Stomach (tissue), 19 donors: ENCODE data around the gene PLAC9. TPM values are rescaled to one million over a fixed set of nuclear protein-coding genes. Genes with fewer than 3 reads are reported as not detected.
"Not testable (repeated sequence)": the region's sequence is repeated elsewhere in the genome, so short reads cannot be mapped to it uniquely, and the experiment has no call there.

Experiments
- DNase-seq, 2 donors: peaks; one replicate each; pipeline versions ENCODE4 v3.0.0 to v3.0.0-alpha.2; 2013 to 2019
- H3K27ac ChIP-seq, 5 donors: fragments of 200-600 bp in 4 of 5; sonication (generic) in 4 of 5; one replicate each; pipeline ENCODE4 v1.5.1; 2013 to 2019; ENCODE audit warnings: mild to moderate bottlenecking in 1 of 5, moderate library complexity in 1 of 5
- H3K27me3 ChIP-seq, 3 donors: fragments of 200-600 bp; sonication (generic); one replicate each; pipeline ENCODE4 v1.5.1; 2017 to 2019; ENCODE audit warnings: mixed run types in 1 of 3
- H3K36me3 ChIP-seq, 4 donors: fragments of 200-600 bp; sonication (generic); 1 replicate in 3 of 4; 2 replicates in 1 of 4; pipeline ENCODE4 v1.5.1; 2016 to 2019
- H3K4me1 ChIP-seq, 4 donors: fragments of 200-600 bp; sonication (generic); one replicate each; pipeline ENCODE4 v1.5.1; 2016 to 2019
- H3K4me3 ChIP-seq, 4 donors: fragments of 200-600 bp; sonication (generic) in 3 of 4; one replicate each; pipeline ENCODE4 v1.5.1; 2016 to 2019; ENCODE audit warnings: mild to moderate bottlenecking in 1 of 4
- H3K9me3 ChIP-seq, 4 donors: fragments of 200-600 bp; sonication (generic); one replicate each; pipeline ENCODE4 v1.5.1; 2016 to 2019
- EP300 ChIP-seq: sonication (generic); formaldehyde crosslinking; IDR thresholded peaks from one replicate; pipeline ENCODE4 v1.6.1; 2017; ENCODE audit warnings: antibody characterized with exemption
- POLR2A ChIP-seq, 4 donors: fragments of 450-650 bp; IDR thresholded peaks; one replicate each; pipeline ENCODE4 v1.6.1; 2016; ENCODE audit warnings: antibody characterized with exemption in 4 of 4, control low read depth in 2 of 4, mild to moderate bottlenecking in 1 of 4, moderate library complexity in 1 of 4
- POLR2AphosphoS5 ChIP-seq, 3 donors: sonication (generic); formaldehyde crosslinking; IDR thresholded peaks; one replicate each; pipeline ENCODE4 v1.6.1; 2016; ENCODE audit warnings: antibody characterized with exemption in 3 of 3
- WGBS, 5 donors: extraction: QIAGEN DNeasy Blood & Tissue Kit in 3 of 5; methylation state at CpG; one replicate each; pipeline versions ENCODE4 v1.1.5 to v1.1.7; 2013 to 2018; 5-methylcytosine and 5-hydroxymethylcytosine counted together
- intact Hi-C: fragments of 100-400 bp; cut with DNase I; formaldehyde crosslinking; loops from one replicate; pipeline ENCODE4 v1.15.1; 2023; ENCODE audit warnings: low total_unique reads
- long read RNA-seq, 10 donors: transcript quantifications; one replicate each; lab custom pipeline, GENCODE V29; 2026
- polyA plus RNA-seq, 3 donors: library from polyadenylated mRNA; stranded (reverse); fragments of 200-250 nt; gene quantifications; one replicate each; pipeline ENCODE4 v1.2.3, GENCODE V29; 2013
- total RNA-seq, 5 donors: library from RNA; depleted of rRNA; stranded (reverse); fragments of >200 nt; gene quantifications; one replicate each; pipeline versions ENCODE4 v1.1.0 to v1.2.3, GENCODE V29; 2014 to 2016
- TF ChIP-seq, protein P1 (sequence below), 7 experiments: fragments of 450-650 bp in 4 of 7; fragments of 200-600 bp in 3 of 7; sonication (generic) in 3 of 7; IDR thresholded peaks; one replicate each; pipeline ENCODE4 v1.5.1; 2016 to 2019; ENCODE audit warnings: antibody characterized with exemption in 7 of 7, control low read depth in 2 of 7, mild to moderate bottlenecking in 1 of 7
- donor health status: healthy with polysubstance abuse.
- donor health status: Bipolar disorder and iron deficiency.
- donor health status: healthy.

Gene PLAC9, protein sequence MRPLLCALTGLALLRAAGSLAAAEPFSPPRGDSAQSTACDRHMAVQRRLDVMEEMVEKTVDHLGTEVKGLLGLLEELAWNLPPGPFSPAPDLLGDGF
- 10 to 100 TPM in 2 of 5 donors, 1 to 10 TPM in 1, not detected in 2; 2.0 to 37.4 (median 11.6) TPM for total RNA-seq
- 10 to 100 TPM; 14.2 to 28.3 (median 26.4) TPM for polyA plus RNA-seq
- long read RNA-seq, donor 1, transcript PLAC9-201 (4 exons, 785 nt), result major isoform, 14 of 16 reads
- long read RNA-seq, donor 1, partial matches to known transcripts, result 0 of 16 reads
- long read RNA-seq, donor 1, other reads (novel, unspliced or antisense), result 0 of 16 reads
- long read RNA-seq, donor 2, transcript PLAC9-201 (4 exons, 785 nt), result major isoform, 22 of 102 reads
- long read RNA-seq, donor 2, partial matches to known transcripts, result 43 of 102 reads
- long read RNA-seq, donor 2, other reads (novel, unspliced or antisense), result 36 of 102 reads
- long read RNA-seq, donor 3, transcript PLAC9-201 (4 exons, 785 nt), result major isoform, 18 of 18 reads
- long read RNA-seq, donor 3, partial matches to known transcripts, result 0 of 18 reads
- long read RNA-seq, donor 3, other reads (novel, unspliced or antisense), result 0 of 18 reads
- long read RNA-seq, donor 4, transcript PLAC9-201 (4 exons, 785 nt), result major isoform, 5 of 6 reads
- long read RNA-seq, donor 4, partial matches to known transcripts, result 0 of 6 reads
- long read RNA-seq, donor 4, other reads (novel, unspliced or antisense), result 0 of 6 reads
- long read RNA-seq, donor 5, transcript PLAC9-204 (2 exons, 427 nt), result minor isoform, 7 of 143 reads
- long read RNA-seq, donor 5, transcript PLAC9-201 (4 exons, 785 nt), result major isoform, 126 of 143 reads
- long read RNA-seq, donor 5, partial matches to known transcripts, result 10 of 143 reads
- long read RNA-seq, donor 5, other reads (novel, unspliced or antisense), result 0 of 143 reads
- long read RNA-seq, donor 6, transcript PLAC9-201 (4 exons, 785 nt), result major isoform, 62 of 75 reads
- long read RNA-seq, donor 6, transcript PLAC9-204 (2 exons, 427 nt), result minor isoform, 6 of 75 reads
- long read RNA-seq, donor 6, partial matches to known transcripts, result 7 of 75 reads
- long read RNA-seq, donor 6, other reads (novel, unspliced or antisense), result 0 of 75 reads
- long read RNA-seq, donor 7, transcript PLAC9-204 (2 exons, 427 nt), result minor isoform, 8 of 107 reads
- long read RNA-seq, donor 7, transcript PLAC9-201 (4 exons, 785 nt), result major isoform, 99 of 107 reads
- long read RNA-seq, donor 7, partial matches to known transcripts, result 0 of 107 reads
- long read RNA-seq, donor 7, other reads (novel, unspliced or antisense), result 0 of 107 reads
- long read RNA-seq, donor 8, transcript PLAC9-201 (4 exons, 785 nt), result major isoform, 26 of 29 reads
- long read RNA-seq, donor 8, partial matches to known transcripts, result 0 of 29 reads
- long read RNA-seq, donor 8, other reads (novel, unspliced or antisense), result 0 of 29 reads
- long read RNA-seq, donor 9, transcript PLAC9-201 (4 exons, 785 nt), result major isoform, 57 of 68 reads
- long read RNA-seq, donor 9, transcript PLAC9-204 (2 exons, 427 nt), result minor isoform, 6 of 68 reads
- long read RNA-seq, donor 9, partial matches to known transcripts, result 5 of 68 reads
- long read RNA-seq, donor 9, other reads (novel, unspliced or antisense), result 0 of 68 reads
- long read RNA-seq, donor 10, transcript PLAC9-201 (4 exons, 785 nt), result major isoform, 7 of 7 reads
- long read RNA-seq, donor 10, partial matches to known transcripts, result 0 of 7 reads
- long read RNA-seq, donor 10, other reads (novel, unspliced or antisense), result 0 of 7 reads

DNA sequence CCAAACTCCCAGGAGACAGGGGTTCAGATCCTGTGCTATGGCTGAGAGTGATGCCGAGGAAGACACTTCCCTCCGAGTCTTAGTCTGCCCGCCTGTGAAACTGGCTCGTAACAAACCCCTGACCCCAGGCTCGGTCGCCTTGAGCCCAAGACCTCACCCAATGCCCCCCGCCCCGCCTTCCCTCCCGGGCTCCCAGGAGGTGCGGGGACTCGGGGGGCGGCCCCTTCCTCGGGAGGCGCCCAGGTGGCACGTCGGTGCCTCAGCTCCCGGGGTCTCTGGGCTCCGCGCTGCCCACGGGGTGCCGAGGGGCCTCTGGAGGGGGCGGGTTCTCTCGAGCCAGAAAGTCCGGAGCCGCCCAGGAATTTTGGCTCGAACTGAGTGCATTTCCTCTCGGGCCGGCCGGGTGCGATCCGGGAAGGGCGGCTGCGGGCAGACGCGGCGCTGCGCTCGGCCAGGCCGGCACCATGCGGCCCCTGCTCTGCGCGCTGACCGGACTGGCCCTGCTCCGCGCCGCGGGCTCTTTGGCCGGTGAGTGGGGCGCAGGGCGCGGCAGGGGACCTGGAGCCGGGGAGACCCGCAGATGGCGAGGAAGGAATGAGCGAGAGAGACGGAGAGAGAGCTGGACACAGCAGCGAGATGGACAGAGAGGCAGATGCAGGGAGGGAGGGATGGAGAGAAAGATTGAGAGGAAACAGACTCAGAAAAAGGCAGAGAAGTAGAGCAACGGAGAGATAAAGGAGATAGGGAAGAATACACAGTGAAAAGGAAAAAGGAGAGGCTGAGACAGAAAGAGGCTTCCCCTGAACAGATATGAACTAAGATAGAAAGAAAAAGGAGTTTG lies at the start of gene PLAC9:
Gene PLAC9, plus strand, starts transcription at position 432 of the 841 bp plus-strand sequence. Its CDS starts 33 bp downstream, at position 465.
- Histone ChIP-seq H3K36me3 (no peaks in the 10 kb centered on the region), H3K4me1 (peaks cover 5 to 20% (median 13%) of the 10 kb centered on the region in 4 donors), H3K27ac (peak within 1 kb of the TSS; percentile 30 to 82 (median 74)), H3K9me3 (no peaks in the 10 kb centered on the region), H3K4me3 (peak within 1 kb of the TSS; percentile 36 to 50 (median 44)), H3K27me3 (peaks cover 0 to 55% (median 17%) of the 10 kb centered on the region in 3 donors)
- 2 to 6% (median 3%) methylated on average over 30 to 58 of the region's 58 CpGs for WGBS, 5 donors
- TF ChIP-seq POLR2A (IDR thresholded peaks at IDR 0.05), result no peak
- TF ChIP-seq POLR2AphosphoS5 (IDR thresholded peaks at IDR 0.05), result peak in 2 of 3 donors; percentile 22 to 25
- TF ChIP-seq EP300, result no peak
- TF ChIP-seq, protein P1, sequence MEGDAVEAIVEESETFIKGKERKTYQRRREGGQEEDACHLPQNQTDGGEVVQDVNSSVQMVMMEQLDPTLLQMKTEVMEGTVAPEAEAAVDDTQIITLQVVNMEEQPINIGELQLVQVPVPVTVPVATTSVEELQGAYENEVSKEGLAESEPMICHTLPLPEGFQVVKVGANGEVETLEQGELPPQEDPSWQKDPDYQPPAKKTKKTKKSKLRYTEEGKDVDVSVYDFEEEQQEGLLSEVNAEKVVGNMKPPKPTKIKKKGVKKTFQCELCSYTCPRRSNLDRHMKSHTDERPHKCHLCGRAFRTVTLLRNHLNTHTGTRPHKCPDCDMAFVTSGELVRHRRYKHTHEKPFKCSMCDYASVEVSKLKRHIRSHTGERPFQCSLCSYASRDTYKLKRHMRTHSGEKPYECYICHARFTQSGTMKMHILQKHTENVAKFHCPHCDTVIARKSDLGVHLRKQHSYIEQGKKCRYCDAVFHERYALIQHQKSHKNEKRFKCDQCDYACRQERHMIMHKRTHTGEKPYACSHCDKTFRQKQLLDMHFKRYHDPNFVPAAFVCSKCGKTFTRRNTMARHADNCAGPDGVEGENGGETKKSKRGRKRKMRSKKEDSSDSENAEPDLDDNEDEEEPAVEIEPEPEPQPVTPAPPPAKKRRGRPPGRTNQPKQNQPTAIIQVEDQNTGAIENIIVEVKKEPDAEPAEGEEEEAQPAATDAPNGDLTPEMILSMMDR (IDR thresholded peaks at IDR 0.05), result no peak
- intact Hi-C loops, result no loop called here
- DNase-seq, result peak in 1 of 2 donors; percentile 77

DNA sequence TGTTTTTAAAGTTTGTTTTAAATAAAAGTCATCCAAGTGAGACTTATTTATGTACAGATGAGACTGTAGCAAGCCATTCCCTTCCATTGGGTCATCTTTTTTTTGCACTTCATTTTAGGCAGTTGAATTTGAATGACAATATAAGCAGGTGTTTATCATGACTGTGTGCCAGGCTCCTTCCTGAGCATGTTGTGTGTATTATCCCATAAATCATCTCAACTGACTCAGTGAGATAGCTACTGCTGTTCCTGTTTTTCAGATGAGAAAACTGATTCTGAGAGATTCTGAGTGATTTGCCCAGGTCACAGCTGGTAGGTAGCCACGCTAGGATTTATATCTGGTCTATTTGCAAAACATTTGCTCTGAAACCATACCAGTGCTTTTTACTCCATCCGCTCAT lies 42.4 kb upstream of the PLAC9 start:
- H3K4me1 ChIP-seq, result no peaks in the 10 kb centered on the region
- H3K9me3 ChIP-seq, result no peaks in the 10 kb centered on the region
- no peak overlapping the region for H3K4me3 ChIP-seq
- H3K27ac ChIP-seq, result no peak overlapping the region
- H3K36me3 ChIP-seq, result peaks cover 0 to 45% (median 32%) of the 10 kb centered on the region in 4 donors
- H3K27me3 ChIP-seq, result no peaks in the 10 kb centered on the region
- WGBS, 5 donors, result 72 to 93% (median 84%) methylated on average over 2 of the region's 2 CpGs
- intact Hi-C loops, result no loop called here
- DNase-seq, result no peak
- no peak for TF ChIP-seq EP300
- TF ChIP-seq POLR2AphosphoS5 (IDR thresholded peaks at IDR 0.05), result no peak
- no peak for TF ChIP-seq POLR2A (IDR thresholded peaks at IDR 0.05)
- TF ChIP-seq, protein P1 (IDR thresholded peaks at IDR 0.05), result no peak

DNA sequence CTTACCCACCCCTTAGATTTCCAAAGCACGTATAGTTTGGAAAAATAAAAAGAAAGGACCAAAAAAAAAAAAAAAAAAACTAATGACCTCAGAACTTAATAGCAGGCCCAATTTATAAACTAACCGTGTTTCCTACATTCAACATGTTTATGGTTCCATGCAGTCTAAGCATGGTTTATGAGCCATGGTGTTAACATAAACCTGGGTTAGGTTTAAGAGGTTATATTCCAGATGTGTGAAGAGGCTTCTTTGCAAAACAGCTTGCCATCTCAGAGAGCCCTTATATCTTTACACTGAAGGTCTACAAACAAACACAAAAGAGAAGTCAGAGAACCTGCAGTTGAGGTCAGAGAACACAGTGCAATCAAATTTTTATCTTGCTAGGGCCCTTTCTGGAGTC lies 38.3 kb upstream of the PLAC9 start:
- DNase-seq, result no peak
- 57 to 76% (median 64%) methylated on average over 2 of the region's 2 CpGs for WGBS, 5 donors
- Histone ChIP-seq H3K27me3 (no peaks in the 10 kb centered on the region), H3K36me3 (peaks cover 0 to 19% (median 16%) of the 10 kb centered on the region in 4 donors), H3K9me3 (no peaks in the 10 kb centered on the region), H3K4me1 (no peaks in the 10 kb centered on the region), H3K27ac (no peak overlapping the region), H3K4me3 (no peak overlapping the region)
- TF ChIP-seq EP300, result no peak
- no peak for TF ChIP-seq POLR2AphosphoS5 (IDR thresholded peaks at IDR 0.05)
- TF ChIP-seq, protein P1 (IDR thresholded peaks at IDR 0.05), result no peak
- no peak for TF ChIP-seq POLR2A (IDR thresholded peaks at IDR 0.05)
- intact Hi-C loops, result no loop called here

DNA sequence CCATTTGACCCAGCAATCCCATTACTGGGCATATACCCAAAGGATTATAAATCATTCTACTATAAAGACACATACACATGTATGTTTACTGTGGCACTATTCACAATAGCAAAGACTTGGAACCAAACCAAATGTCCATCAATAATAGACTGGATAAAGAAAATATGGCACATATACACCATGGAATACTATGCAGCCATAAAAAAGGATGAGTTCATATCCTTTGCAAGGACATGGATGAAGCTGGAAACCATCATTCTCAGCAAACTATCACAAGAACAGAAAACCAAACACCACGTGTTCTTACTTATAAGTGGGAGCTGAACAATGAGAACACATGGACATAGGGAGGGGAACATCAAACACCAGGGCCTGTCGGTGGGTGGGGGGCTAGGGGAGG lies 34.3 kb upstream of the PLAC9 start:
- H3K36me3 ChIP-seq, DNase-seq, H3K4me1 ChIP-seq, H3K9me3 ChIP-seq, H3K27ac ChIP-seq, intact Hi-C loops, H3K27me3 ChIP-seq, H3K4me3 ChIP-seq: not testable (repeated sequence)
- WGBS, 5 donors, result 85 to 95% (median 91%) methylated on average over 2 of the region's 2 CpGs

DNA sequence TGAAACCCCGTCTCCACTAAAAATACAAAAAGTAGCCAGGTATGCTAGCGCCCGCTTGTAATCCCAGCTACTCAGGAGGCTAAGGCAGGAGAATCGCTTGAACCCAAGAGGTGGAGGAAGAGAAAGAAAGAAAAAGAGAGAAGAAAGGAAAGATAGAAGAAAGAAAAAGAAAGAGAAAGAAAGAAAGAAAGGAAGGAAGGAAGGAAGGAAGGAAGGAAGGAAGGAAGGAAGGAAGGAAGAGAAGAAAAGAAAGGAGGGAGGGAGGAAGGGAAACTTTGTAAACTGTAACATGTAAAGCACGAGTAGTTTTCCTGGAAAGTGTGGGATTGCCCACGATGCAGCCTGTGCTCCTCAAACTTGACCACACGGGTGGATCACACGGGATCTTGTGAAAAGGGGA lies 33.2 kb upstream of the PLAC9 start:
- H3K4me1 ChIP-seq, H3K4me3 ChIP-seq, H3K27me3 ChIP-seq, H3K27ac ChIP-seq, H3K9me3 ChIP-seq, H3K36me3 ChIP-seq, DNase-seq, intact Hi-C loops: not testable (repeated sequence)
- WGBS, 5 donors, result 73 to 86% (median 83%) methylated on average over 8 of the region's 8 CpGs
